GM19099 (cell line): ENCODE results near the gene F10.

Source experiments
- POLR2A ChIP-seq: IDR thresholded peaks from 3 replicates; pipeline ENCODE4 v1.6.1; 2011; ENCODE audit warnings: low read depth; ENCODE audit not compliant: insufficient read length; ENCODE audit errors: extremely low read depth

F10 gene

GRCh38 chr13:113119166-113119821 lies 3.3 kb upstream of the F10 start:
- TF ChIP-seq POLR2A = no peak

GRCh38 chr13:113119822-113120189 lies 2.8 kb upstream of the F10 start:
- no peak for TF ChIP-seq POLR2A

GRCh38 chr13:113120300-113121182 lies 2.1 kb upstream of the F10 start:
- no peak for TF ChIP-seq POLR2A

GRCh38 chr13:113121183-113121927 lies 1.2 kb upstream of the F10 start:
- TF ChIP-seq POLR2A = no peak

- no peak for TF ChIP-seq POLR2A
These were observed 599 bp upstream of the F10 start for GRCh38 chr13:113121928-113122471.

- TF ChIP-seq POLR2A = no peak
These were observed 915 bp downstream of the F10 start for GRCh38 chr13:113123226-113124201.

- no peak for TF ChIP-seq POLR2A
These were observed 1.8 kb downstream of the F10 start for GRCh38 chr13:113124211-113124970.

- TF ChIP-seq POLR2A = no peak
These were observed 3.1 kb downstream of the F10 start for GRCh38 chr13:113125506-113126264.

GRCh38 chr13:113126265-113127150 lies 3.9 kb downstream of the F10 start:
- TF ChIP-seq POLR2A = no peak

GRCh38 chr13:113129480-113129879 lies 6.9 kb downstream of the F10 start:
- no peak for TF ChIP-seq POLR2A

GRCh38 chr13:113129921-113130750 lies 7.5 kb downstream of the F10 start:
- TF ChIP-seq POLR2A = no peak

- no peak for TF ChIP-seq POLR2A
These were observed 12.7 kb downstream of the F10 start for GRCh38 chr13:113135281-113135760.
